ENCODE measurements around the gene VAC14.

- no peak for TF ChIP-seq CTCF (conservative IDR thresholded peaks at IDR 0.05; ENCODE audit: low read length)
- TF ChIP-seq EZH2phosphoT487 (IDR thresholded peaks at IDR 0.05; ENCODE audit: borderline replicate concordance) = no peak
These were observed 111.7 kb downstream of the VAC14 start for GRCh38 chr16:70689035-70689969.
